GM23338 (cell line): Measurements from ENCODE around the gene ZFC3H1. TPM values are rescaled to one million over a fixed set of nuclear protein-coding genes. Genes with fewer than 3 reads are reported as not detected.

Experiments used
- ATAC-seq: fragments of 200-7000 bp; cut with Tn5 transposase; 3 replicates; pipeline ENCODE4 v1.9.1; 2020
- DNase-seq: peaks from one replicate; pipeline ENCODE4 v3.0.0-alpha.2; 2015; ENCODE audit warnings: low spot score
- H2AFZ ChIP-seq: fragments of 200-600 bp; sonication (generic); 2 replicates; pipeline ENCODE4 v1.8.0; 2016; ENCODE audit warnings: antibody characterized with exemption, mild to moderate bottlenecking, moderate library complexity
- H3F3A ChIP-seq: fragments of 200-600 bp; sonication (generic); replicated peaks from 2 replicates; pipeline ENCODE4 v1.8.0; 2017; ENCODE audit warnings: antibody characterized with exemption, mixed run types, low read depth
- H3K27ac ChIP-seq: fragments of 200-600 bp; sonication (generic); 2 replicates; pipeline ENCODE4 v1.6.1; 2016; ENCODE audit warnings: low read depth
- H3K27me3 ChIP-seq: fragments of 200-600 bp; sonication (generic); 2 replicates; pipeline ENCODE4 v1.8.0; 2016; ENCODE audit warnings: mild to moderate bottlenecking, mixed run types, moderate library complexity; ENCODE audit not compliant: insufficient read depth
- H3K36me3 ChIP-seq: fragments of 200-600 bp; sonication (generic); 2 replicates; pipeline ENCODE4 v1.8.0; 2016; ENCODE audit warnings: mild to moderate bottlenecking; ENCODE audit not compliant: insufficient read depth
- H3K4me1 ChIP-seq: fragments of 200-600 bp; sonication (generic); 2 replicates; pipeline ENCODE4 v1.8.0; 2016; ENCODE audit warnings: mild to moderate bottlenecking, moderate library complexity; ENCODE audit not compliant: insufficient read depth
- H3K4me2 ChIP-seq: fragments of 200-600 bp; sonication (generic); 2 replicates; pipeline ENCODE4 v1.7.1; 2017; ENCODE audit warnings: mixed run types
- H3K4me3 ChIP-seq: fragments of 200-600 bp; sonication (generic); 2 replicates; pipeline ENCODE4 v1.6.1; 2016; ENCODE audit warnings: mixed run types
- H3K79me2 ChIP-seq: fragments of 200-600 bp; sonication (generic); replicated peaks from 2 replicates; pipeline ENCODE4 v1.8.0; 2017; ENCODE audit warnings: mild to moderate bottlenecking; ENCODE audit not compliant: insufficient read depth
- H3K9me2 ChIP-seq: fragments of 200-600 bp; sonication (generic); 2 replicates; pipeline ENCODE4 v1.8.0; 2017; ENCODE audit not compliant: insufficient read depth
- H4K20me1 ChIP-seq: fragments of 200-600 bp; sonication (generic); replicated peaks from 2 replicates; pipeline ENCODE4 v1.8.0; 2017; ENCODE audit warnings: mild to moderate bottlenecking; ENCODE audit not compliant: insufficient read depth
- H3K27ac Mint-ChIP-seq: 2 replicates; pipeline ENCODE4 v1.8.0; 2020; ENCODE audit warnings: inconsistent platforms, mild to moderate bottlenecking, moderate library complexity, mixed read lengths
- H3K27me3 Mint-ChIP-seq: 3 replicates; pipeline ENCODE4 v1.8.0; 2022; ENCODE audit warnings: low read depth, mild to moderate bottlenecking, moderate library complexity, mixed read lengths, inconsistent platforms; ENCODE audit not compliant: insufficient read depth, poor library complexity
- H3K36me3 Mint-ChIP-seq: 3 replicates; pipeline ENCODE4 v1.8.0; 2021; ENCODE audit warnings: low read depth, mild to moderate bottlenecking, inconsistent platforms, moderate library complexity, mixed read lengths
- H3K4me1 Mint-ChIP-seq: 3 replicates; pipeline ENCODE4 v1.8.0; 2020; ENCODE audit warnings: mild to moderate bottlenecking, inconsistent platforms, mixed read lengths
- H3K4me3 Mint-ChIP-seq: 3 replicates; pipeline ENCODE4 v1.8.0; 2021; ENCODE audit warnings: moderate library complexity, mild to moderate bottlenecking, inconsistent platforms, mixed read lengths
- H3K9me3 Mint-ChIP-seq: 3 replicates; pipeline ENCODE4 v1.8.0; 2020; ENCODE audit warnings: moderate library complexity, mild to moderate bottlenecking, inconsistent platforms, mixed read lengths
- CREB1 ChIP-seq: fragments of 250-450 bp; sonication (Bioruptor Pico); IDR thresholded peaks from 2 replicates; pipeline ENCODE4 v1.5.0; 2020; ENCODE audit warnings: low read depth, mild to moderate bottlenecking, moderate library complexity
- CTCF ChIP-seq, 2 experiments: fragments of 200-600 bp in 1 of 2; sonication (generic) in 1 of 2; conservative IDR thresholded peaks; 2 replicates each; pipeline versions ENCODE4 v1.5.1 to v1.6.1; 2016 to 2017; ENCODE audit warnings: antibody characterized with exemption in 2 of 2, low read depth in 2 of 2, mild to moderate bottlenecking in 2 of 2, moderate library complexity in 1 of 2
- ETS1 ChIP-seq: IDR thresholded peaks from 2 replicates; pipeline ENCODE4 v1.6.1; 2016; ENCODE audit warnings: antibody characterized with exemption
- EZH2 ChIP-seq: fragments of 200-600 bp; sonication (generic); IDR thresholded peaks from one replicate; pipeline ENCODE4 v1.8.0; 2017; ENCODE audit warnings: antibody characterized with exemption, mild to moderate bottlenecking, low read depth; ENCODE audit not compliant: unreplicated experiment
- EZH2phosphoT487 ChIP-seq: fragments of 200-600 bp; sonication (generic); IDR thresholded peaks from one replicate; pipeline ENCODE4 v1.8.1; 2018; ENCODE audit warnings: antibody characterized with exemption; ENCODE audit not compliant: unreplicated experiment
- JUNB ChIP-seq: IDR thresholded peaks from one replicate; pipeline ENCODE4 v1.6.1; 2016; ENCODE audit warnings: antibody characterized with exemption; ENCODE audit not compliant: unreplicated experiment
- NANOG ChIP-seq: IDR thresholded peaks from 2 replicates; pipeline ENCODE4 v1.6.1; 2016; ENCODE audit warnings: antibody characterized with exemption, borderline replicate concordance
- POLR2AphosphoS5 ChIP-seq: IDR thresholded peaks from 2 replicates; pipeline ENCODE4 v1.6.1; 2016; ENCODE audit warnings: antibody characterized with exemption, low read depth
- REST ChIP-seq: IDR thresholded peaks from one replicate; pipeline ENCODE4 v1.6.1; 2018; ENCODE audit warnings: antibody characterized with exemption; ENCODE audit not compliant: unreplicated experiment
- STAT1 ChIP-seq: IDR thresholded peaks from one replicate; pipeline ENCODE4 v1.6.1; 2016; ENCODE audit warnings: antibody characterized with exemption; ENCODE audit not compliant: unreplicated experiment
- ZNF114 ChIP-seq: fragments of 250-450 bp; sonication (Bioruptor Pico); IDR thresholded peaks from 2 replicates; pipeline ENCODE4 v1.5.0; 2020; ENCODE audit warnings: mild to moderate bottlenecking, moderate library complexity
- ZNF331 ChIP-seq: fragments of 250-450 bp; sonication (Bioruptor Pico); IDR thresholded peaks from 2 replicates; pipeline ENCODE4 v1.5.0; 2020; ENCODE audit warnings: low read depth, mild to moderate bottlenecking, moderate library complexity
- ZNF462 ChIP-seq: fragments of 250-450 bp; sonication (Bioruptor Pico); IDR thresholded peaks from 2 replicates; pipeline ENCODE4 v1.5.0; 2020; ENCODE audit warnings: mild to moderate bottlenecking, moderate library complexity
- polyA plus RNA-seq: library from polyadenylated mRNA; unstranded; fragments of >200 nt; fragmentation: Nextera tagmentation; extraction: Ambion mirVana; gene quantifications from 2 replicates; pipeline ENCODE4 v1.2.1, GENCODE V29; 2016
- total RNA-seq: library from RNA; depleted of rRNA; stranded (reverse); fragments of >200 nt; shearing (Covaris generic); gene quantifications from 2 replicates; pipeline ENCODE4 v1.2.3, GENCODE V29; 2014

Gene ZFC3H1
- total and polyA plus RNA-seq, 2 experiments from 2014 or later: 30.3 to 46.2 TPM

- no peak overlapping the region for H3K4me3 ChIP-seq
- no peak overlapping the region for H3K4me3 Mint-ChIP-seq
- DNase-seq: no peak
Measured at GRCh38 chr12:71656740-71657139, 6.9 kb downstream of the ZFC3H1 start.

More at GRCh38 chr12:71656740-71657139, 6.9 kb downstream of the ZFC3H1 start:
- peaks cover 11% of the 10 kb centered on the region; the same call in 1 of the 2 replicates for H4K20me1 ChIP-seq
- H3K27me3 Mint-ChIP-seq: no peaks in the 10 kb centered on the region
- H3F3A ChIP-seq: no peaks in the 10 kb centered on the region
- TF ChIP-seq ZNF331 (CRISPR knock-in tag) (no peak), REST (no peak), STAT1 (no peak), CTCF (conservative IDR thresholded peaks at IDR 0.05; ENCODE audit: low read depth in 2 of 2) (no peak), ZNF462 (CRISPR knock-in tag) (no peak), EZH2phosphoT487 (no peak), EZH2 (no peak), CREB1 (CRISPR knock-in tag) (no peak), ZNF114 (CRISPR knock-in tag) (no peak), ETS1 (no peak), NANOG (no peak), JUNB (no peak), POLR2AphosphoS5 (no peak)
- H2AFZ ChIP-seq: no peak overlapping the region
- no peaks in the 10 kb centered on the region for H3K9me2 ChIP-seq
- peaks cover 25% of the 10 kb centered on the region for H3K36me3 ChIP-seq
- H3K27me3 ChIP-seq: no peaks in the 10 kb centered on the region
- ATAC-seq: no peak
- H3K9me3 Mint-ChIP-seq: no peaks in the 10 kb centered on the region
- peaks cover 30% of the 10 kb centered on the region for H3K36me3 Mint-ChIP-seq
- no peaks in the 10 kb centered on the region for H3K4me1 ChIP-seq
- H3K4me2 ChIP-seq: no peak overlapping the region
- peaks cover 1% of the 10 kb centered on the region; the same call in 2 of the 3 replicates for H3K4me1 Mint-ChIP-seq
- peaks cover 98% of the 10 kb centered on the region for H3K79me2 ChIP-seq
- H3K27ac ChIP-seq: no peak overlapping the region
- H3K27ac Mint-ChIP-seq: no peak overlapping the region
